Heart left ventricle (tissue), 13 donors: ENCODE results near the gene CGB5.
"Not testable (repeated sequence)": the region's sequence is repeated elsewhere in the genome, so short reads cannot be mapped to it uniquely, and the experiment has no call there.

Source experiments
- POLR2A ChIP-seq, 2 donors: fragments of 450-650 bp; IDR thresholded peaks; one replicate each; pipeline ENCODE4 v1.6.1; 2017; ENCODE audit warnings: antibody characterized with exemption in 2 of 2, mild to moderate bottlenecking in 2 of 2, moderate library complexity in 2 of 2
- TF ChIP-seq, protein P1 (sequence below), 12 donors: fragments of 200-600 bp; sonication (generic) in 4 of 12; IDR thresholded peaks; one replicate each; pipeline versions ENCODE4 v1.5.0 to v1.8.0; 2018 to 2022; ENCODE audit warnings: antibody characterized with exemption in 12 of 12, mild to moderate bottlenecking in 5 of 12
- donor health status: ischemic (EF 13 %, LVEDD 7.1; RV severe dilation, severe dysfunction).
- donor health status: DM: no; HTN: yes; CAD: no.
- donor health status: DM: no; HTN: no; CAD: no.
- donor health status: ischemic (EF 25% LVEDD 6.9; RV normal size, moderate dysfunction).
- donor health status: ischemic (EF 25% LVEDD 5.7; RV mildly dilated, moderate dysfunction).
- donor health status: ischemic (EF 35%, LVEDD 5.7; RV mildly dilated, moderate dysfunction).
- donor health status: nonischemic (EF 11% LVEDD 7.7; RV severe dilation, severe dysfunction).
- donor health status: DM: yes; HTN: yes; CAD: no.
- donor health status: PGD.
- donor health status: ischemic (EF 29% LVEDD 5.4; RV normal size, mild dysfunction).
- donor health status: nonischemic (EF 23%, LVEDD 6.1; RV moderate dilation, normal function).

DNA sequence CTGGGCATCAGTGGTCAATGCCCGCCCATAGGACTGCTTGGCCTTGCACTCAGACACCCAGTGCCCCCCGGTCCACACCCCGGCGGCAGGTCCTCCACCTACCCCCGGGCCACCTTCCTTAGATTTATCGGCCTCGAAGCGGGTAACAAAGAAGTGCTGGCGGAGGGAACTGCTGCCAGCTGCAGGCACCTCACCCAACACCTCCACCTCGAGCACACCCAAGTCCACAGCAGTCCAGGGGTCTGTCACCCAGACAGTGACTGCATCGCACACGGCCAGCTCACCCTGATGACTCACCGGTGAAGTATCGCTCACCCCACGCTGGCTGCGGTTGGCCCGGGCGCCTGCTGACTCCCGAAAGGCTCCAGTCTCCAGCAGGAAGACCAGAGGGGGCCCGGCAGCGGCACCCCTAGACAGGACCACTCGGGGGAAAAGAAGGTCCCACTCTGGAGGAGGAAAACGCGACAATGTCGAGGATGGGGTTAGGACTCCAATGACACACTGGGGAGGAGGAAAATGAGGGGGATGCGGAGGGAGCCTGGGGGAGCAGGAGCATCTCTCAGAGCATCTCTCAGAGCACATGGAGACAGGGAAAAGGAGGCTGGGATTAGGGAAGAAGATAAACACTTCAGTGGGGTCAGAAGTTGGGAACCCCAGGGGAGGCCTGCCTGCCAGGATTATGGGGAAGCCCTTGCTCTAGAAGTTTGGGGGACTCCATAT, 4.9 kb upstream of the CGB5 start:
- TF ChIP-seq, protein P1, sequence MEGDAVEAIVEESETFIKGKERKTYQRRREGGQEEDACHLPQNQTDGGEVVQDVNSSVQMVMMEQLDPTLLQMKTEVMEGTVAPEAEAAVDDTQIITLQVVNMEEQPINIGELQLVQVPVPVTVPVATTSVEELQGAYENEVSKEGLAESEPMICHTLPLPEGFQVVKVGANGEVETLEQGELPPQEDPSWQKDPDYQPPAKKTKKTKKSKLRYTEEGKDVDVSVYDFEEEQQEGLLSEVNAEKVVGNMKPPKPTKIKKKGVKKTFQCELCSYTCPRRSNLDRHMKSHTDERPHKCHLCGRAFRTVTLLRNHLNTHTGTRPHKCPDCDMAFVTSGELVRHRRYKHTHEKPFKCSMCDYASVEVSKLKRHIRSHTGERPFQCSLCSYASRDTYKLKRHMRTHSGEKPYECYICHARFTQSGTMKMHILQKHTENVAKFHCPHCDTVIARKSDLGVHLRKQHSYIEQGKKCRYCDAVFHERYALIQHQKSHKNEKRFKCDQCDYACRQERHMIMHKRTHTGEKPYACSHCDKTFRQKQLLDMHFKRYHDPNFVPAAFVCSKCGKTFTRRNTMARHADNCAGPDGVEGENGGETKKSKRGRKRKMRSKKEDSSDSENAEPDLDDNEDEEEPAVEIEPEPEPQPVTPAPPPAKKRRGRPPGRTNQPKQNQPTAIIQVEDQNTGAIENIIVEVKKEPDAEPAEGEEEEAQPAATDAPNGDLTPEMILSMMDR (IDR thresholded peaks at IDR 0.05), result not testable (repeated sequence)
- not testable (repeated sequence) for TF ChIP-seq POLR2A (IDR thresholded peaks at IDR 0.05)
